Neural cell (in vitro differentiated cells): ENCODE results near the gene KRT78. TPM values are rescaled to one million over a fixed set of nuclear protein-coding genes. Genes with fewer than 3 reads are reported as not detected.

ENCODE experiments used
- H2AFZ ChIP-seq: fragments of 200-600, 300-800 bp; sonication (generic), shearing (Covaris generic); 2 replicates; pipeline ENCODE4 v1.6.0; 2014; ENCODE audit warnings: low read depth, mild to moderate bottlenecking, antibody characterized with exemption, low read length, moderate library complexity
- H3F3A ChIP-seq: fragments of 200-600 bp; shearing (Covaris generic); 2 replicates; pipeline ENCODE4 v1.6.1; 2016; ENCODE audit warnings: mild to moderate bottlenecking, moderate library complexity, mixed read lengths, antibody characterized with exemption, low read length; ENCODE audit not compliant: insufficient read depth, poor library complexity, severe bottlenecking
- H3K27ac ChIP-seq: fragments of 200-600, 300-800 bp; sonication (generic), shearing (Covaris generic); 2 replicates; pipeline ENCODE4 v1.5.1; 2014; ENCODE audit warnings: mild to moderate bottlenecking, low read length, moderate library complexity
- H3K27me3 ChIP-seq: fragments of 300-800, 200-600 bp; sonication (generic), shearing (Covaris generic); 2 replicates; pipeline ENCODE4 v1.6.0; 2014; ENCODE audit warnings: mild to moderate bottlenecking, low read depth, low read length, moderate library complexity; ENCODE audit not compliant: insufficient read depth
- H3K36me3 ChIP-seq: fragments of 300-800, 200-600 bp; sonication (generic), shearing (Covaris generic); 2 replicates; pipeline ENCODE4 v1.5.1; 2014; ENCODE audit warnings: mild to moderate bottlenecking, antibody characterized with exemption, low read length, moderate library complexity; ENCODE audit not compliant: insufficient read depth
- H3K4me2 ChIP-seq: fragments of 300-800, 200-600 bp; sonication (generic), shearing (Covaris generic); 2 replicates; pipeline ENCODE4 v1.6.0; 2014; ENCODE audit warnings: mild to moderate bottlenecking, low read length
- H3K4me3 ChIP-seq: fragments of 300-800, 200-600 bp; sonication (generic), shearing (Covaris generic); 2 replicates; pipeline ENCODE4 v1.5.1; 2014; ENCODE audit warnings: mild to moderate bottlenecking, low read length, moderate library complexity
- H3K79me2 ChIP-seq: fragments of 200-600 bp; shearing (Covaris generic); replicated peaks from 2 replicates; pipeline ENCODE4 v1.6.0; 2014; ENCODE audit warnings: mild to moderate bottlenecking, low read length, moderate library complexity; ENCODE audit not compliant: insufficient read depth
- H3K9ac ChIP-seq: fragments of 300-800, 200-600 bp; sonication (generic), shearing (Covaris generic); 2 replicates; pipeline ENCODE4 v1.6.1; 2016; ENCODE audit warnings: mild to moderate bottlenecking, low read length, mixed read lengths
- H3K9me2 ChIP-seq: fragments of 200-600 bp; shearing (Covaris generic); 2 replicates; pipeline ENCODE4 v1.6.1; 2016; ENCODE audit warnings: mild to moderate bottlenecking, low read length, mixed read lengths; ENCODE audit not compliant: insufficient read depth
- H3K9me3 ChIP-seq: fragments of 200-600, 300-800 bp; sonication (generic), shearing (Covaris generic); 2 replicates; pipeline ENCODE4 v1.6.1; 2016; ENCODE audit warnings: mild to moderate bottlenecking, mixed run types, low read length, moderate library complexity, mixed read lengths
- H4K20me1 ChIP-seq: fragments of 200-600 bp; shearing (Covaris generic); 2 replicates; pipeline ENCODE4 v1.6.1; 2016; ENCODE audit warnings: mild to moderate bottlenecking, mixed run types; ENCODE audit not compliant: insufficient read depth
- CTCF ChIP-seq: fragments of 450-650 bp; IDR thresholded peaks from 2 replicates; pipeline ENCODE4 v1.5.1; 2014; ENCODE audit warnings: antibody characterized with exemption, mild to moderate bottlenecking, moderate library complexity; ENCODE audit not compliant: poor library complexity, severe bottlenecking
- EP300 ChIP-seq: fragments of 450-650 bp; conservative IDR thresholded peaks from 2 replicates; pipeline ENCODE4 v1.6.1; 2014; ENCODE audit warnings: antibody characterized with exemption, mild to moderate bottlenecking, moderate library complexity; ENCODE audit not compliant: poor library complexity, severe bottlenecking
- EZH2 ChIP-seq: fragments of 200-600, 300-800 bp; shearing (Covaris generic), sonication (generic); IDR thresholded peaks from 2 replicates; pipeline ENCODE4 v1.6.1; 2014; ENCODE audit warnings: antibody characterized with exemption, low read length, borderline replicate concordance, mild to moderate bottlenecking; ENCODE audit not compliant: insufficient read depth, poor library complexity, severe bottlenecking
- MXI1 ChIP-seq: fragments of 450-650 bp; conservative IDR thresholded peaks from 2 replicates; pipeline ENCODE4 v1.6.1; 2014; ENCODE audit warnings: antibody characterized with exemption, mild to moderate bottlenecking; ENCODE audit not compliant: poor library complexity, severe bottlenecking
- POLR2AphosphoS5 ChIP-seq: IDR thresholded peaks from 2 replicates; pipeline ENCODE4 v1.6.1; 2012
- RAD21 ChIP-seq: fragments of 450-650 bp; conservative IDR thresholded peaks from 2 replicates; pipeline ENCODE4 v1.6.1; 2014; ENCODE audit warnings: antibody characterized with exemption, mild to moderate bottlenecking, moderate library complexity
- REST ChIP-seq: IDR thresholded peaks from 2 replicates; pipeline ENCODE4 v1.6.1; 2012; ENCODE audit warnings: borderline replicate concordance
- SMC3 ChIP-seq: fragments of 450-650 bp; conservative IDR thresholded peaks from 2 replicates; pipeline ENCODE4 v1.6.1; 2014; ENCODE audit warnings: antibody characterized with exemption, mild to moderate bottlenecking, moderate library complexity; ENCODE audit not compliant: poor library complexity
- TAF1 ChIP-seq: IDR thresholded peaks from 2 replicates; pipeline ENCODE4 v1.6.1; 2012; ENCODE audit warnings: low read depth
- polyA plus RNA-seq: library from polyadenylated mRNA; depleted of rRNA; stranded (reverse); fragments of >200 nt; gene quantifications from 2 replicates; pipeline ENCODE4 v1.2.3, GENCODE V29; 2014

Gene KRT78
- polyA plus RNA-seq, 1 donor from 2014 or later = not detected

GRCh38 chr12:52896190-52897100 lies 47.7 kb upstream of the KRT78 start (continued):
- no peak for TF ChIP-seq RAD21
- no peak for TF ChIP-seq SMC3
- TF ChIP-seq TAF1 = no peak
- no peak for TF ChIP-seq EZH2

- no peaks in the 10 kb centered on the region for H3F3A ChIP-seq
- H3K9ac ChIP-seq = no peak overlapping the region
- no peak overlapping the region for H2AFZ ChIP-seq
- H3K4me3 ChIP-seq = no peak overlapping the region
- no peaks in the 10 kb centered on the region for H3K79me2 ChIP-seq
- no peaks in the 10 kb centered on the region for H3K9me2 ChIP-seq
- H3K9me3 ChIP-seq = no peaks in the 10 kb centered on the region
- H3K4me2 ChIP-seq = no peak overlapping the region
- H4K20me1 ChIP-seq = no peaks in the 10 kb centered on the region
- H3K36me3 ChIP-seq = no peaks in the 10 kb centered on the region
- no peaks in the 10 kb centered on the region for H3K27me3 ChIP-seq
- TF ChIP-seq EP300 = no peak
- TF ChIP-seq CTCF = no peak
- TF ChIP-seq MXI1 = no peak
- TF ChIP-seq TAF1 = no peak
- TF ChIP-seq RAD21 = no peak
- no peak for TF ChIP-seq EZH2
- TF ChIP-seq POLR2AphosphoS5 = no peak
- no peak for TF ChIP-seq REST
- TF ChIP-seq SMC3 = no peak
- H3K27ac ChIP-seq = no peak overlapping the region
Observed at GRCh38 chr12:52895726-52896189, 47.0 kb upstream of the KRT78 start.

GRCh38 chr12:52892974-52893373 lies 44.2 kb upstream of the KRT78 start:
- Histone ChIP-seq H3K79me2 (no peaks in the 10 kb centered on the region), H3K27me3 (no peaks in the 10 kb centered on the region), H3K4me3 (no peak overlapping the region), H3K4me2 (no peak overlapping the region), H3K27ac (no peak overlapping the region), H3F3A (no peaks in the 10 kb centered on the region), H3K36me3 (no peaks in the 10 kb centered on the region), H4K20me1 (no peaks in the 10 kb centered on the region), H3K9me3 (no peaks in the 10 kb centered on the region), H2AFZ (no peak overlapping the region), H3K9me2 (no peaks in the 10 kb centered on the region), H3K9ac (no peak overlapping the region)
- TF ChIP-seq RAD21 = no peak
